AG09319 (cell line): ENCODE results near the gene ADCY2.

Experiments
- DNase-seq: peaks from one replicate; pipeline ENCODE4 v3.0.0-alpha.2; 2010; ENCODE audit warnings: low read depth; ENCODE audit errors: extremely low read depth
- CTCF ChIP-seq: IDR thresholded peaks from 2 replicates; pipeline ENCODE4 v1.5.1; 2011; ENCODE audit warnings: low read depth, mild to moderate bottlenecking, inconsistent platforms, low read length, moderate library complexity

The ADCY2 gene

GRCh38 chr5:7753596-7753995 is 357.7 kb downstream of the ADCY2 start:
- TF ChIP-seq CTCF = no peak
- DNase-seq = no peak

DNA sequence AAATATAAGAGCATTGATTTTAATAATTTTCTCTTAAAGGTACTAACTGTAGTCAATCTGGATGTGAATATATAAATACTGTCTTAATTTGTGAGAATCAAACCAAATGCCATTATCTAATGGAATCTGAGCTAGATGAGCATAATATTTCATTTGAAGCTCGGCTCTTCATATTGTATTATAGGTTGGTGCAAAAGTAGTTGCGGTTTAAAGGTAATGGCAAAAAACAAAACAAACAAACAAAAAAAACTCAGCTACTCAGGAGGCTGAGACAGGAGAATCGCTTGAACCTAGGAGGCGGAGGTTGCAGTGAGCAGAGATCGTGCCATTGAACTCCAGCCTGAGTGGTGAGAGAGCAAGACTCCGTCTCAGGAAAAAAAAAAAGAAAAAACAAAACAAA is 358.6 kb downstream of the ADCY2 start:
- DNase-seq = no peak
- no peak for TF ChIP-seq CTCF

DNA sequence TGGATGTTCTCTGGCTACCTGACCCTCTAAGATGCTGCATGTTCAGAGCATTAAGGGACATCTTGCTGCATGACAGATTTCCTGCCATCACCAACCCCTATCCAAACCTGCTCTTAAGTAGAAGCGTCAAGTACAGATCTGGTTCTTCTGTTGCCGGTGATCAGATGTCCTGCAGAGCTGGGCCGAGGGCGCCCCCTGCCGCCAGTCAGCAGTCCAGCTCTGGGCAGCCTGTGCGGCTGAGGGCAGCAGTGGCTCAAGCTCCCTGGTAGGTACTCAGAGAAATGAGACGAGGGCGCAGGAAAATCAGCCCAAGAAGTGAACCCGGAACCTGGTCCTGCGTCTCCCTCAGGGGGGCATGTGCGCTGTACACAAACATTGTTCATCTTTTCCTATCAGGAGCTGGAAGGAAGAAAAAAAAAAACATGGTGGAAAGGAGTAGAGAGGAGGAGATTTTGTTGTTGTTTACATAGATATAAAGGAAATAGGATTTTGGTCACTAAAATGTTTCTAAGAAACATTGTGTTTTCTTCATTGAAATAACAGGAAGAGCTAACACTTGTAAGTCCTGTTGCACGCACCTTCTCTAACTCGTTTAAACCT is 359.2 kb downstream of the ADCY2 start:
- DNase-seq = no peak
- peak; percentile 71 for TF ChIP-seq CTCF

GRCh38 chr5:7755958-7756357 is 360.0 kb downstream of the ADCY2 start:
- no peak for TF ChIP-seq CTCF
- DNase-seq = no peak

DNA sequence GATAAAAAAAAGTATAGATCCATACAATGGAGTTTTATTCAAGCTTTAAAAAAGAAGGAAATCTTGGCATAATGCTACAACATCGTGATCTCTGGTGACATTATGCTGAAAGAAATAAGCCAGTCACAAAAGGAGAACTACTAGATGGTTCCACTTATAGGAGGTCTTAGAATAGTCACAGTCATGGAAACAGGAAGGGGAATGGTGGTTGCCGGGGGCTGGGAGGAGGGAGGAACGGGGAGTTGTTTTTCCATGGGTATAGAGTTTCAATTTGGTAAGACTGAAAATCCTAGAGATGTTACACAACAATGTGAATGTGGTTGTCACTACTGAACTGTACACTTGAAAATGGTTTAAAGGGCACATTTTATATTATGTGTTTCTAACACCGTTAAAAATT is 360.5 kb downstream of the ADCY2 start:
- no peak for TF ChIP-seq CTCF
- DNase-seq = no peak

DNA sequence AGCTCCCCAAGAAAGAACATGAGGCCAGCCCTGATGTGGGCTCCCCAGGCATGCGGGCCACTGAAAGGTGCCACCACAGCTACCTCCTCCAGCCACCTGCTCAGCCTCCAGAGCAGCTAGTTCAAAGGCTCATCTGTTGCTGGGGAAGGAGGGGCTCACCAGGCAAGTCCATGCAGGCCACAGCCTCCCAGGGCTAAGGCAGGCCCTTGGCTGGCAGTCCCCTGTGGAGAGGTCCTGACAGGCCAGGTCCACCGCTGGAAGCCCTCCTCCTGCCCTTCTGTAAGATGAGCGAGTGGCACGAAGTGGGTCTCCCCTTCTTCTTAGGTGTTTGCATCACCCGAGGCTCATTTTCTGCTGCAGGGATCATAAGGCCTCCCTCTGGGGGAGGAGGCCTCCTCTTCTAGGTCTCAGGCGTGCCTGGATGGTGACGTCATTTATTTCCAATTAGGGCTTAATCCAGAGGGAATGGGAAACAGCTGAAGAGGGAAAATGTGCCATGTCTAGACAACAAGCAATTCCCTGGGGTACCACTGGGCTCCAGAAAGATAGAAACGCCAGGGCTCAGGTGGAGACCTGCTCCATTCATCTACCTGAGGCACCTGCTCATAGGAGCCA is 363.4 kb downstream of the ADCY2 start:
- DNase-seq = no peak
- no peak for TF ChIP-seq CTCF

- DNase-seq = no peak
- no peak for TF ChIP-seq CTCF
These were observed 364.1 kb downstream of the ADCY2 start for GRCh38 chr5:7759951-7760580.
